Lower leg skin (tissue), 3 donors: Measurements from ENCODE around the gene CSMD2.

Experiments
- CTCF ChIP-seq, 3 donors: fragments of 450-650 bp; IDR thresholded peaks; one replicate each; pipeline ENCODE4 v1.5.1; 2016; ENCODE audit warnings: antibody characterized with exemption in 3 of 3, mild to moderate bottlenecking in 3 of 3, moderate library complexity in 2 of 3
- POLR2A ChIP-seq, 2 donors: fragments of 450-650 bp; IDR thresholded peaks; one replicate each; pipeline ENCODE4 v1.6.1; 2016 to 2017; ENCODE audit warnings: antibody characterized with exemption in 2 of 2, mild to moderate bottlenecking in 1 of 2, moderate library complexity in 1 of 2

- TF ChIP-seq CTCF (IDR thresholded peaks at IDR 0.05): no peak
- TF ChIP-seq POLR2A (IDR thresholded peaks at IDR 0.05): no peak
Observed at GRCh38 chr1:34213956-34214355, 48.9 kb upstream of the CSMD2 start.
